Omental fat pad (tissue), 4 donors: Measurements from ENCODE around the gene TMEM163. TPM values are rescaled to one million over a fixed set of nuclear protein-coding genes. Genes with fewer than 3 reads are reported as not detected.
A peak's percentile ranks its signal among the peaks of the same experiment; 100 is the strongest.
"Not testable (repeated sequence)": the region's sequence is repeated elsewhere in the genome, so short reads cannot be mapped to it uniquely, and the experiment has no call there.

Experiments
- ATAC-seq: fragments of 150-250 bp; one replicate; pipeline ENCODE4 v1.9.1; 2016; ENCODE audit warnings: mild to moderate bottlenecking, moderate library complexity; ENCODE audit not compliant: low FRiP score
- DNase-seq: peaks from one replicate; pipeline ENCODE4 v3.0.0-alpha.2; 2019; ENCODE audit warnings: low spot score
- CTCF ChIP-seq, 3 donors: fragments of 450-650 bp; IDR thresholded peaks; one replicate each; pipeline ENCODE4 v1.5.1; 2016 to 2017; ENCODE audit warnings: antibody characterized with exemption in 3 of 3, mild to moderate bottlenecking in 3 of 3, moderate library complexity in 2 of 3
- total RNA-seq, 4 donors: library from RNA; depleted of rRNA; stranded (reverse); fragments of >200 nt; gene quantifications; one replicate each; pipeline ENCODE4 v1.1.0, GENCODE V29; 2016

The TMEM163 gene
- total RNA-seq, 4 donors from 2014 or later, result 0.28 to 6.4 (median 1.2) TPM

- ATAC-seq, result peak; percentile 49
- DNase-seq, result no peak
These were observed 205.4 kb downstream of the TMEM163 start for GRCh38 chr2:134513465-134513804.

GRCh38 chr2:134512734-134513464 is 205.9 kb downstream of the TMEM163 start:
- DNase-seq (no peak), ATAC-seq (peak; percentile 67)
- TF ChIP-seq CTCF (IDR thresholded peaks at IDR 0.05), result no peak

More at GRCh38 chr2:134513465-134513804, 205.4 kb downstream of the TMEM163 start:
- TF ChIP-seq CTCF (IDR thresholded peaks at IDR 0.05), result no peak

- ATAC-seq, result no peak
These were observed 210.4 kb downstream of the TMEM163 start for GRCh38 chr2:134508391-134508790.

GRCh38 chr2:134507697-134508096 is 211.1 kb downstream of the TMEM163 start:
- TF ChIP-seq CTCF (IDR thresholded peaks at IDR 0.05), result no peak
- ATAC-seq (no peak), DNase-seq (no peak)

More at GRCh38 chr2:134508391-134508790, 210.4 kb downstream of the TMEM163 start:
- TF ChIP-seq CTCF (IDR thresholded peaks at IDR 0.05), result no peak
- no peak for DNase-seq

GRCh38 chr2:134507159-134507558 is 211.6 kb downstream of the TMEM163 start:
- not testable (repeated sequence) for DNase-seq, ATAC-seq

GRCh38 chr2:134505446-134505845 is 213.4 kb downstream of the TMEM163 start:
- DNase-seq, result no peak
- no peak for TF ChIP-seq CTCF (IDR thresholded peaks at IDR 0.05)
- no peak for ATAC-seq

- no peak for TF ChIP-seq CTCF (IDR thresholded peaks at IDR 0.05)
- ATAC-seq, result peak; percentile 37
- no peak for DNase-seq
These were observed 214.0 kb downstream of the TMEM163 start for GRCh38 chr2:134504586-134505336.
